Left renal pelvis (tissue), 4 donors: ENCODE measurements around the gene USP35. TPM values are rescaled to one million over a fixed set of nuclear protein-coding genes. Genes with fewer than 3 reads are reported as not detected.
"Not testable (repeated sequence)": the region's sequence is repeated elsewhere in the genome, so short reads cannot be mapped to it uniquely, and the experiment has no call there.

ENCODE experiments used
- DNase-seq, 4 donors: peaks; one replicate each; pipeline ENCODE4 v3.0.0-alpha.2; 2013; ENCODE audit warnings: low read depth in 4 of 4, low spot score in 3 of 4
- polyA plus RNA-seq, 4 donors: library from polyadenylated mRNA; unstranded; fragments of 120-200 nt; gene quantifications; one replicate each; pipeline ENCODE4 v1.2.1, GENCODE V29; 2013; ENCODE audit not compliant: insufficient read length in 4 of 4

Gene USP35
- polyA plus RNA-seq, 4 donors: 4.6 to 8.1 (median 5.8) TPM

DNA sequence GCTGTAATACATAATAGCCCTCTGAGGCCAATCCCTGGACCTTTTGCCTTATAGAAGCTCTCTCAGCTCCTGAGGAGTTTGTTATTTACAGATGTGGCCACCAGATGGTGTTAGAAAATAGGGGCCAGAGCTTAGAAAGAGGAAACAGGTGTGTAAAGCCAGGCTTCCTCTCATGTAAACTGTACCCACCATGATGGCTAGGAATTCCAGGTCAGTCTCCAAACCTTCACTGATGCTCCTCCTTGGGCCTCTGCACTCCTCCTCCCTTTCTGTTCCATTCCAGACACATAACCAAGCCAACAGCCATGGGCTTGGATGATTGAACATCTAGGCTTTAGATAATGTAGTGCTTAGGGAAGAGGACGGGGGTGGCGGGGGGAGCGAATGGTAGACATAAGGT is 39.7 kb downstream of the USP35 start:
- DNase-seq: peak; percentile 31 to 44 (median 42)

DNA sequence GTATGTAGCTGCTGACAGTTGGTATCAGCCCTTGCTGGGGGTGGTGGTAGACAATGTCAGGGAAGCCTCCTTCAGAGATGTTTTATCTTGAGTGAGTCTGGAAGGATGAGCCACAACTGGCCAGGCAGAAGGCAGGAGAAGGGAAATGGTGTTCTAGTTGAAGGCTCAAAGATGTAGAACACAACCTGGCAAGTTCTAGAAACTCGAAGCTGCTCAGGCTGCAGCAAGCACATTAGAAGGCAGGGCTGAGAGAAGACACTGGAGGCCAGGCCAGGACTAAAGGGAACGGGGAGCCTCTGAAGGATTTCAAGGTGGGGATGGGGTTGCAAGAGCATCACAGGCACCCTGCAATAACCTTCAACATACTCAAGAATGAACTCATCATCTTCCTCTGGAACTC is 40.4 kb downstream of the USP35 start:
- no peak for DNase-seq

DNA sequence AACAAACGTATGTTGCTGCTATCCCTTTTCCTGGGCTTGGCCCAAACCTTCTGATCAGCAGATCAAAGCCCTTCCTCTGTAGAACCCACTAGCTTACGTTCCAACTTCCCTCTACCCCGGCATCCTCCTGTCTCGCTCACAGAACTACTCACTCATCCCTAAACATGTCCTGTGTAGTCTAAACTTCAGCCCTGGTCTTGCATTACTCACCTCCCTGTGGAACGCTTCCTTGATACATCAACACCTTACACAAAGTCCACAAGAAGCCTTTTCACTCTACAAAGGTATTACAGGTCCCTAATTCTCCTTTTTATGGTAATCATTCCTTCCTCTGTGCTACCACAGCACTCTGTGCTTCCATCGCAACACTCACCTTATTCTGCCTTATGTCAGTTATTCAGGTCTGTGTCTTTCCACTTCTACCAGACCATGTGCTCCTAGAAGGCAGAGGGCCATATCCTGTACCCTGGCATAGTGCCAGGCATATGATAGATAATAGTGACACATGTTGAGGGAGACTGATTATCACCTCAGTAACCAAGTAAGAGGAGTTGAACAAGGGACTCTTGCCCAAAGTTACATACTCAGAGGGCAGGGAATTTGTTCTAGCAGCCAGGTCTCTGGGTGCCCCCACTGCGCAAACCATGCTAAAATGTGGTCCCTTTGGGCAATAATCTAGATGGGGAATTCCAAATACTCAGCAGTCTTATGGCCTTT is 41.6 kb downstream of the USP35 start:
- DNase-seq: no peak

DNA sequence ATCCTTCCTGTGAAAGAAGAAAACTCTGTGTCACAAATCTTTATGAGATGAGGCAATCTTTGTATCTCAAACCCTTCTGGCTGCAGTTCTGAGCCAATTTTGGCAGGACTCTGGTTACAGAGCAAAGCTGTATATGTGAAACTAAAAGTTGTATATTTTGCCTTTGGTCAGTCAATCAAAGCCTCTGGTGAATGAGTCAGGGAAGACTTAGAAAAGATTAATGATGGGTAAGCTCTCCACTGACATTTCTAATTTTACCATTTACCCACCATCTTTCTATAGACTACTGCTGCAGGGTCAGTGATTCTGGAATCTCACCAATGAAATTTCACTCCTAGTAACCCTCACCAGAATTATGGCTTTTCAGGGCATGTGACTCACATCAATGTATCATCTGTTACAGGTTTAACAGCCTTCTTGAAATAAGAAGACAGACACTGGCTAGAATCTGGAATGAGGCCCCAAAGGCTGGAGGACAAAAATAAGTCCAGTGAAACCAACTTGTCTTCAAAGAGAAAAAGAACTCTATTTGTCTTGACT is 43.3 kb downstream of the USP35 start:
- no peak for DNase-seq

DNA sequence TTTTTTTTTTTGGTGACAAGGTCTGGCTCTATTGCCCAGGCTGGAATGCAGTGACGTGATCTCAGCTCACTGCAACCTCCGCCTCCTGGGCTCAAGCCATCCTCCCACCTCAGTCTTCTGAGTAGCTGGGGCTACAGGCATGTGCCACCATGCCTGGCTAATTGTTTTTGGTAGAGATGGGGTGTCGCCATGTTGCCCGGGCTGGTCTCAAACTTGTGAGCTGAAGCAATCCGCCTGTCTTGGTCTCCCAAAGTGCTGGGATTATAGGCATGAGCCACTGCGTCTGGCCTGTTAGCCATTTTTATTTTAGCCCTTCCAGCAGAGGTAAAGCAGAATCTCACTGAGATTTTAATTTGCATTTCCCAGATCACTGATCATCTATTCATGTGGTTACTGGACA is 44.3 kb downstream of the USP35 start:
- not testable (repeated sequence) for DNase-seq

DNA sequence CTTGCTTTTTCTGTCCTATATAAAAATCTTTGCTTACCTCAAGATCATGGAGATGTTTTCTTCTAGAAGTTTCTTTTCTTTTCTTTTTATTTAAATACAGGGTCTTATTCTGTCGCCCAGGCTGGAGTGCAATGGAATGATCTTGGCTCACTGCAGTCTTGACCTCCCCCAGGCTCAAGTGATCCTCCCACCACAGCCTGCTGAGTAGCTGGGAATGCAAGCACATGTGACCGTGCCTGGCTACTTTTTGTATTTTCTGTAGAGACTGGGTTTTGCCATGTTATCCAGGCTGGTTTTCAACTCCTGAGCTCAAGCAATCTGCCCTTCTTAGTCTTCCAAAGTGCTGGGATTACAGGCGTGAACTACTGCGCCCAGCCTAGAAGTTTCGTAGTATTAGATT is 45.3 kb downstream of the USP35 start:
- DNase-seq: no peak

DNA sequence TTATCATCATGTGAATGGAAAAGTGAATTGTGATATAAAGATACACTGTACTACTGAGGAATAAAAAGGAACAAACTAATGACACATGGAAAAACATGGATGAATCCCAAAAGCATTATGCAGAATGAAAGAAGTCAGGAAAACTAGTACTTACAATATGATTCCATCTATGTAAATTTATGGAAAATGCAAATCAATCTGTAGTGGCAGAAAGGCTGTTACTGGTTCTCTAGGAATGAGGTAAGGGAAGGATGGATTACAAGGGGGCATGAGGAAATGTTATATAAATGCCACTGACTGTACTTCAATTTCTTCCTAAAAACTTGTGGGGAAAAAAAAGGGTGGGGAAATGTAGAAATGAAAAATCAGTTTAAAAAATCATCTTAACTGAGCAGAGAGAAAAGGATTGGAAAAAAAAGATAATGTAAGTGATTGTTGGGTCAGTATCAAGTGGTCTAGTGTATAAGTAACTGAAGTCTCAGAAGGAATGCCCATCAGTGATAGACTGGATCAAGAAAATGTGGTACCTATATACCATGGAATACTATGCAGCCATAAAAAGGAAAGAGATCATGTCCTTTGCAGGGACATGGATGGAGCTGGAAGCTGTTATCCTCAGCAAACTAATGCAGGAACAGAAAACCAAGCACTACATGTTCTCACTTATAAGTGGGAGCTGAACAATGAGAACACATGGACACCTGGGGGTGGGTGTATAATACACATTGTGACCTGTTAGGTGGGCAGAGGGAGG is 48.8 kb downstream of the USP35 start:
- no peak for DNase-seq

DNA sequence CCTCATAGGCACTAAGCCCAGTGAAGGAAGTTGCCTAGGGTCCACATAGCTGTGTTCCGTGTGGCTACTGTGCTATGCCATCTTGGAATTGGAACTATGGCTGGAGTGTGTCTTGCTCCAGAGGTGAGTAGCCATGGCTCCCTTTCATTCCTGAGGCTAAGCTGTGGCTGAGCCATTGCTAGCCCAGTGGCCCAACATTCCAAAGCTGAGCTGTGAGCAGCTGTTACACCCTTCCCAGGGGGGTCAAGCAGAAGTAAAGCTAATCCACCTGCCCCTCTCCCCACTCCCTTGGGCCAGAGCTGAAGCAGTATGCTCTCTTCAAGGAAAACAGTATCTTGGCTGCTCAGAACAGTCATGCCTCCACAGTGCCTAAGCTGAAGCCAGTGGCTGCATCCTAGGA is 51.1 kb downstream of the USP35 start:
- no peak for DNase-seq

DNA sequence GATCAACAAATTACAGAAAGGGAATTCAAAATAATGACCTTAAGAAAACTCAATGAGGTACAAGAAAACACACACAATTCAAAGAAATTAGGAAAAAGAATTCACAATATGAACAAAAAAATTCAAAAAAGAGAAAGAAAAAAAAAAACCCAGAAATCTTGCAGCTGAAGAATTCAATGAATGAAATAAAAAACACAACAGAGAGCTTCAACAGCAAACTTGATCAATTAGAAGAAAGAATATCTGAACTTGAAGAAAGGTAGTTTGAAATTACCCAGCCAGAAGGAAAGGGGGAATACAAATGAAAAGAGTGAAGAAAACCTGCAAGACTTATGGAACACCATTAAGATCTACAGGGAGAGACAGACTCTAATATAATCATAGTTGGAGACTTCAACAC is 52.8 kb downstream of the USP35 start:
- DNase-seq: no peak

DNA sequence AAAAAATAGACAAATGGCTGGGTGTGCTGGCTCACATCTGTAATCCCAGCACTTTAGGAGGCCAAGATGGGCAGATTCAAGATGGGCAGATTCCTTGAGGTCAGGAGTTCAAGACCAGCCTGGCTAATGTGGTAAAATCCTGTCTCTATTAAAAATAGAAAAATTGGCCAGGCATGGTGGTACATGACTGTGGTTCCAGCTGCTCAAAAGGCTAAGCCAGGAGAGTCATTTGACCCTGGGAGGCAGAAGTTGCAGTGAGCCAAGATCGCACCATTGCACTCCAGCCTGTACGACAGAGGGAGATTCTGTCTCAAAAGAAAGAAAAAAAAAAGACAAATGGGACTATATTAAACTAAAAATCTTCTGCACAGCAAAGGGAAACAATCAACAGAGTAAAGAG is 55.4 kb downstream of the USP35 start:
- DNase-seq: no peak

DNA sequence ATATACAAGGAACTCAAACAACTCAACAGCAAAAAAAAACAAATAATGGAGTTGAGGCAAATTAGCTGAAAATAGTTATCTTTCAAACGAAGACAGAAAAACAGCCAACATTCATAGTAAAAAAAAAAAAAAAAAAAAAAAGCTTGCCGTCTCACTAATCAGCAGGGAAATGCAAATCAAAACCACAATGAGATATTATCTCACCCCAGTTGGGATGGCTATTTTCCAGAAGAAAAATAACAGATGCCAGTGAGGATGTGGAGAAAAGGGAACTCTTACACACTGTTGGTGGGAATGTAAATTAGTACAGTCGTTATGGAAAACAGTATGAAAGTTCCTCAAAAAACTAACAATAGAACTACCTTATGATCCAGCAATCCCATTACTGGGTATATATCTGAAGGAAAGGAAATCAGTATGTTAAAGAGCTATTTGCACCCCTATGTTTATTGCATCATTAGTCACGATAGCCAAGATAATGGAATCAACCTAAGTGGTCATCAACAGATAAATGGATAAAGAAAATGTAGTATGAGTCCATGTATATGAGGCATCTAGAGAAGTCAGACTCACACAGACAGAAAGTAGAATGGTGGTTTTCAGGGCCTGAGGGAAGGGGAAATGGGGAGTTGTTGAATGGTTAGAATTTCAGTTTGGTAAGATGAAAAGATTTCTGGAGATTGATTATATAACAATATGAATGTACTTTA is 56.0 kb downstream of the USP35 start:
- DNase-seq: no peak

DNA sequence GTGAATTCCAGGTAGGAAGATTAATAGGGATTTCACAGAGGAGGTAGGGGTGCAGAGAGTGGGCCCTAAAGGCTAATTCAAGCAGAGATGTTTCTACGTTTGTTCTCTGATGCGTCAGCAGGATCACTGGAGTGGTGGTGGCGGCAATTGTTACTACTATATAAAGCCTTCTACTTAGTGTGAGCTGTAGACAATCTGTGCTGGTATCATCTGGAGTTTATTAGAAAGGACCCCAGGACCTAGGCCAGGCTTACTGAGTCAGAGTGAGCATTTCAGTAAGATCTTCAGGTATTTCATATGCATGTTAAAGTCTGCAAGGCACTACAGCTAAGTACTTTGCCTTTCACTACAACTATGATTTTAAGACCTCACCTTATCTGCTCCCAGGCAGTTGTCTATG is 59.5 kb downstream of the USP35 start:
- no peak for DNase-seq

DNA sequence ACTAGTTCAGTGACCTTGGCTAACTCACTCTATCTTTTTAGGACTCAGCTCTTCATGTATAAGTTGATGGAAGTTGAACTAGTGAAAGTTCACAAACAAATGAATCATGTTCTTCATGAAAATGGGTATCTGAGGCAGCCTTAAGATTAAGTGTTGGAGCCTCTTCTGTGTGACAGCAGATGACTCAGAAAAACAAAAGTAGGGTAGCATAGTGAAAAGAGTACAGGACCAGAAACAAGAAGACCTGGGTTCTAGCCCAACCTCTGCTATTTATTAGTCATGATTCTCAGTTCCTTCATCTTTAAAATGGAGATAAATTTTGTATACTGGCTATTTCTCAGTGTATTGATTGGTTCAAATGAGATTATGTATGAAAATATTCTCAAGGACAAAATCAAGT is 60.2 kb downstream of the USP35 start:
- DNase-seq: no peak

DNA sequence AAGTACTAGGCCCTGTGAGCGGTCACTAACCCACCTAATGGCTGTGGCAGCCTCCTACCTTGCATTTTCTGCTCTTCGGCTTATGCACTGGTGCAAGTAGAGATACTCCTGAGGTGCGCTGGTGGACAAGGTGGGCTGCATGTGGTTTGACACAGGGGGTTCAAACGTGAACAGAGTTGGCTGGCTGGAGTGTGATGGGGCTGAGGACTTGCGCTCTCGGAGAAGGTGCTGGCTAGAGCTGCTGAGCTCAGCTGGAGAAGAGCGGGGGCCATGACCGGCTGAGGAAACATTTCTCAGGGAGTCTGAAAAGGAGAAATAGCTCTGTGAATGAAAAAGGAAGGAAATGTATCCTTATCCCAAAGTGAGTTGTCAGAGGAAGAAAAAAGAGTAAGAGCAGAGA is 61.4 kb downstream of the USP35 start:
- DNase-seq: no peak

DNA sequence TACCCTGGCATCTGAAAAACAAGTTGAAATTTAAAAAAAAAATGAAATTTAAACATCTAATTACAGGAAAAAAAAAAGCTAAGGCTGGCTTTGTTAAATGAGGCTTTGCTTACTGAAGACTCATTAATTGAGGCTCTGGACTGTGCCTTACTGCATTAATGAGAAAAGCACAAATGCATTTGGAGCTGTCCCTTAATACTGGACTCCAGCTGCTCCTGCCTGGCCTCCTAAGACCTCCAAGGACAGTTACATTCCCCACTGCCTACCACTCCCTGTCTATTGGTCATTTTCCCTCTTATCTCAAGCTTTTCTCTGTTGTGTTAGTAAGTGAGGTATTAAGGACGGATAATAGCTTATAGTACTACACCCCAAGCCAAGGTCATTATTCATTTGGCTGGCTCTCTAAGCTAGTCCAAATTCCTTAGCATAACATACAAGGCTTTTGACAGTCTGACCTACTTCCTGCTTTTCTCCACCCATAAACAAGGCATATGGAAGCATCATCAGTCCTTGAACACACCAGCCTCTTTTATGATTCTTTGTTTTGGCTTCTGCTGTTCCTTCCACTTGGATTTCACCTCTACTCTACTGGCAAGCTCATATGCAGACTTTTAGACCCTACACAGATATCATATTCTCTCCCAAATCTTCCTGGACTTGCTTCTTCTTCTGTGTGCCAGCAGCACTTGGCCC is 62.5 kb downstream of the USP35 start:
- no peak for DNase-seq

DNA sequence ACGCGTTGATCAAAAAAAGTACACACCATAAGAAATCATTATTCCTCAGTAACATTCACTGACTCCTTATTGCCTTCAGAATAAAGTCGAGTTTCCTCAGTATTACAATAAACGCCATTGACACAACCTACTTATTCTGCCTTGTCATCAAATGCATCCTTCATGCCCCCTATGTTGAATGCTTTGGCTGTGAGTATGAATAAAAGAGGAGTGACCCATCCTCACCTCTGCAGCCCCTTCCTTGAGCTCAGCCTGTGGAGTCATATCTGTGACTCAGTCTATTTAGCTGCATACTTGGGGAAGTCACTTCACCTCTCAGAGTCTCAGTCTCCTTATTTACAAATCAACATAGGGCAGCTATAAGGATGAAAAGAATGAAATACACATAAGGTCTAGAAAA is 65.1 kb downstream of the USP35 start:
- DNase-seq: no peak

DNA sequence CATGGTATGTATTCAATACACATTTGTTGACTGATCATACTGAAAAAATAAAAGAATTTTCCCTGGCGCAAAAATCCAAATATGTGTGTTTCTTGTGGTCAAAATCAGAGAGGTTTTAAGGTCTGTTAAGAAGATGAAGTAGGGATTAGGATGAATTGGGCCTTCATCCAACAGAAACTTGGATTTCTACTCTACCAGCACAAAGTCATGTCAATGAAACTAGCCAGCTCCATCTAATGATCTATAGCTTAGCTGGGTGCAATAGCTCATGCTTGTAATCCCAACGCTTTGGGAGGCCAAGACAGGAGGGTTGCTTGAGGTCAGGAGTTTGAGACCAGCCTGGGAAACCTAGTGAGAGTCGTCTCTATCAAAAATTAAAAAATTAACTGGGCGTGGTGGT is 65.5 kb downstream of the USP35 start:
- DNase-seq: no peak

DNA sequence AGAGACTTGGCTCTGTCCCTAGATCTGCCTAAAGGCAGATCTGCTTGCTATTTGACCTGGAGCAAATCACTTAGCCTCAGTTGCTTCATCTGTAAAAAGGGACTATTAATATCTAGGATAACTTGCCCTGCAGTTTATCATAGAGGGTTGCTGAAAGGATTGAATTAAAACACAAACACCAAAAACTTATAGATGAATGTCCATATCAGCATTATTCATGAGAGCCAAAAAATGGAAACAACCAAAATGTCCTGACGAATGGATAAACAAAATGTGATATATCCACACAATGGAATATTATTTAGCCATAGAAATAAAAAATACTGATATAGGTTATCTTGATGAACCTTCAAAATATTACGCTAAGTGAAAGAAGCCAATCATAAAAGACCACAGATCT is 67.2 kb downstream of the USP35 start:
- DNase-seq: no peak

DNA sequence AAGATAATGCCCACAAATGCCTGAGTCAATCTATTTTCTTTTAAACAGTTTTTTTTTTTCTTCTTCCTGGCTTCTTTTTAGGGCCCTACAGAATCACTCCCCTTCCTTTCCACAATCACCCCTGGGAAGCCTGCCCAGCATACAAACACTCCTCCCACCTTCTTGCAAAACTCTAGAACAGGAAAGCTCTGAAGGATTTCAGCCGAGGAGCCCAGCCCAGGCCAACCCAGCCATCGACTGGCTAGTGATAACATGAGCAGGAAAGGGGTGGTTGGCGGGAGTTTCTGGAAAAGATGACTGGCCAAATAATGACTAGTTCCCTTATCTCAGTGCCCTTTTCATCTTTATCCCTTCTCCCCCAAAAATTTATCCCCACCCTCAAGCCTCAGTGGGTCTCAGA is 68.2 kb downstream of the USP35 start:
- no peak for DNase-seq

DNA sequence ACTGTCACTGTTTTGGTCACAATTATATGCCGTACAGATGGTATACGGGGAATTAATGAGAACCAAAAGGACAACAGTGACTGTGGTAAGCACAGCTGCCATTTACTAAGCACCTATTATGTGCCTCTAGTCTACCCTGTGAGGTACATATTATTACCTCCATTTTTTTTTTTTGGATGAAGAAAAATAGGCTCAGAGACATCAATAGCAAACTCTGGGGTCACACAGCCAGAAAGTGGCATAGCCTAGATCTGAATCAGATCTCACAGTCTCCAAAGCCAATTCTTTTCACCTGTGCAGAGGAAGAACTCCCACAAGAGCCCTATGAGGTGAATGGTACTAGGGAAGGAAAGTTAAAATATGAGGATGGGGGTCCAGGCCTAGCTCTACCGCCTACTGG is 68.9 kb downstream of the USP35 start:
- DNase-seq: no peak
